ENCODE data around the gene ZNF318. TPM values are rescaled to one million over a fixed set of nuclear protein-coding genes. Genes with fewer than 3 reads are reported as not detected.
"Not testable (repeated sequence)": the region's sequence is repeated elsewhere in the genome, so short reads cannot be mapped to it uniquely, and the experiment has no call there.

ZNF318 gene
- total RNA-seq, result 10 to 100 TPM; 11.1 to 17.3 (median 14.6) TPM

GRCh38 chr6:43369174-43370002 is at the start of gene ZNF318:
ZNF318 (minus strand) TSS chr6:43369647; CDS start chr6:43369365, 282 bp downstream.
- peak in 1 of 3 experiments; percentile 8 for TF ChIP-seq CTCF (IDR thresholded peaks at IDR 0.05)
- TF ChIP-seq POLR2A (IDR thresholded peaks at IDR 0.05; ENCODE audit: low read depth), result no peak
- TF ChIP-seq POLR2AphosphoS5 (IDR thresholded peaks at IDR 0.05), result peak; percentile 72 to 88
- Histone ChIP-seq H3K27ac (replicated peaks in 1 of 4) (peak within 1 kb of the TSS; percentile 84 to 91 (median 90)), H3K4me1 (peaks cover 18 to 37% (median 30%) of the 10 kb centered on the region in 4 donors), H3K4me3 (peak within 1 kb of the TSS; percentile 78 to 96 (median 89)), H3K9me3 (no peaks in the 10 kb centered on the region), H3K27me3 (peaks cover 0 to 4% (median 0%) of the 10 kb centered on the region in 4 donors), H3K36me3 (peaks cover 0 to 13% (median 9%) of the 10 kb centered on the region in 4 donors)
- peak; percentile 98 for DNase-seq (ENCODE audit: extremely low spot score)
- intact Hi-C loops (cut with DNase I), result loop anchor here (5.0 to 10.0 kb wide), 2 partner anchors 58 to 125 kb away; partner anchors contain the start of gene ABCC10
- WGBS, result 0% methylated on average over 5 of the region's 104 CpGs

GRCh38 chr6:43416935-43417334 is 47.5 kb upstream of the ZNF318 start:
- no peak overlapping the region for H3K4me3 ChIP-seq
- no peak overlapping the region for H3K27ac ChIP-seq (replicated peaks in 1 of 4)
- no peak for DNase-seq (ENCODE audit: extremely low spot score)
- TF ChIP-seq POLR2AphosphoS5 (IDR thresholded peaks at IDR 0.05), result no peak
- WGBS, result 84% methylated on average over 4 of the region's 4 CpGs
- H3K36me3 ChIP-seq, result no peaks in the 10 kb centered on the region
- H3K9me3 ChIP-seq, result no peaks in the 10 kb centered on the region
- peaks cover 0 to 16% (median 0%) of the 10 kb centered on the region in 4 donors for H3K27me3 ChIP-seq
- no peaks in the 10 kb centered on the region for H3K4me1 ChIP-seq
- intact Hi-C loops (cut with DNase I), result no loop called here

- H3K4me1 ChIP-seq; intact Hi-C loops (cut with DNase I); H3K36me3 ChIP-seq; H3K27ac ChIP-seq (replicated peaks in 1 of 4); DNase-seq (ENCODE audit: extremely low spot score); H3K9me3 ChIP-seq; H3K4me3 ChIP-seq: not testable (repeated sequence)
- 88% methylated on average over 8 of the region's 8 CpGs for WGBS
- peaks cover 0 to 16% (median 0%) of the 10 kb centered on the region in 4 donors for H3K27me3 ChIP-seq
Measured at GRCh38 chr6:43415275-43415674, 45.8 kb upstream of the ZNF318 start.

- no peak for TF ChIP-seq EP300 (IDR thresholded peaks at IDR 0.05)
- TF ChIP-seq POLR2AphosphoS5 (IDR thresholded peaks at IDR 0.05), result no peak
- no peak for TF ChIP-seq POLR2A (IDR thresholded peaks at IDR 0.05; ENCODE audit: low read depth)
- no peak for TF ChIP-seq CTCF (IDR thresholded peaks at IDR 0.05)
- H3K27me3 ChIP-seq, result peaks cover 0 to 19% (median 0%) of the 10 kb centered on the region in 4 donors
- H3K4me3 ChIP-seq, result no peak overlapping the region
- no peaks in the 10 kb centered on the region for H3K9me3 ChIP-seq
- intact Hi-C loops (cut with DNase I), result no loop called here
- DNase-seq (ENCODE audit: extremely low spot score), result no peak
- no peaks in the 10 kb centered on the region for H3K4me1 ChIP-seq
- WGBS, result 67% methylated on average over 1 of the region's 2 CpGs
- H3K27ac ChIP-seq (replicated peaks in 1 of 4), result no peak overlapping the region
- no peaks in the 10 kb centered on the region for H3K36me3 ChIP-seq
Measured at GRCh38 chr6:43413002-43413401, 43.6 kb upstream of the ZNF318 start.

- H3K27me3 ChIP-seq, result peaks cover 0 to 24% (median 0%) of the 10 kb centered on the region in 4 donors
- H3K36me3 ChIP-seq, result no peaks in the 10 kb centered on the region
- no peak overlapping the region for H3K4me3 ChIP-seq
- intact Hi-C loops (cut with DNase I), result no loop called here
- no CpG with 5 or more reads among the region's 5 CpGs for WGBS
- H3K9me3 ChIP-seq, result no peaks in the 10 kb centered on the region
- TF ChIP-seq EP300 (IDR thresholded peaks at IDR 0.05) (no peak), CTCF (IDR thresholded peaks at IDR 0.05) (no peak), POLR2AphosphoS5 (IDR thresholded peaks at IDR 0.05) (no peak), POLR2A (IDR thresholded peaks at IDR 0.05; ENCODE audit: low read depth) (no peak)
- no peak overlapping the region for H3K27ac ChIP-seq (replicated peaks in 1 of 4)
- H3K4me1 ChIP-seq, result no peaks in the 10 kb centered on the region
- DNase-seq (ENCODE audit: extremely low spot score), result no peak
Measured at GRCh38 chr6:43412541-43412940, 43.1 kb upstream of the ZNF318 start.

GRCh38 chr6:43410776-43411175 is 41.3 kb upstream of the ZNF318 start:
- peaks cover 0 to 34% (median 0%) of the 10 kb centered on the region in 4 donors for H3K27me3 ChIP-seq
- WGBS, result 75% methylated on average over 1 of the region's 1 CpG
- DNase-seq (ENCODE audit: extremely low spot score); H3K27ac ChIP-seq (replicated peaks in 1 of 4); intact Hi-C loops (cut with DNase I); H3K9me3 ChIP-seq; H3K4me3 ChIP-seq; H3K4me1 ChIP-seq; H3K36me3 ChIP-seq: not testable (repeated sequence)

Measured in esophagus muscularis mucosa (tissue), 4 donors.